ENCODE results near the gene VGLL3.

GRCh38 chr3:86890741-86891396, 100.1 kb downstream of the VGLL3 start:
- TF ChIP-seq POLR2AphosphoS5 (IDR thresholded peaks at IDR 0.05; ENCODE audit: borderline replicate concordance, low read depth, low read length) (no peak), EZH2 (IDR thresholded peaks at IDR 0.05) (no peak), FOXP2 (optimal IDR thresholded peaks at IDR 0.05; ENCODE audit: control extremely low read depth, extremely low read length, insufficient read depth) (no peak)

Data from SK-N-MC (cell line).